Measurements from ENCODE around the gene SLC38A11. TPM values are rescaled to one million over a fixed set of nuclear protein-coding genes. Genes with fewer than 3 reads are reported as not detected.

The SLC38A11 gene
- total RNA-seq, 1 donor from 2014 or later: not detected

DNA sequence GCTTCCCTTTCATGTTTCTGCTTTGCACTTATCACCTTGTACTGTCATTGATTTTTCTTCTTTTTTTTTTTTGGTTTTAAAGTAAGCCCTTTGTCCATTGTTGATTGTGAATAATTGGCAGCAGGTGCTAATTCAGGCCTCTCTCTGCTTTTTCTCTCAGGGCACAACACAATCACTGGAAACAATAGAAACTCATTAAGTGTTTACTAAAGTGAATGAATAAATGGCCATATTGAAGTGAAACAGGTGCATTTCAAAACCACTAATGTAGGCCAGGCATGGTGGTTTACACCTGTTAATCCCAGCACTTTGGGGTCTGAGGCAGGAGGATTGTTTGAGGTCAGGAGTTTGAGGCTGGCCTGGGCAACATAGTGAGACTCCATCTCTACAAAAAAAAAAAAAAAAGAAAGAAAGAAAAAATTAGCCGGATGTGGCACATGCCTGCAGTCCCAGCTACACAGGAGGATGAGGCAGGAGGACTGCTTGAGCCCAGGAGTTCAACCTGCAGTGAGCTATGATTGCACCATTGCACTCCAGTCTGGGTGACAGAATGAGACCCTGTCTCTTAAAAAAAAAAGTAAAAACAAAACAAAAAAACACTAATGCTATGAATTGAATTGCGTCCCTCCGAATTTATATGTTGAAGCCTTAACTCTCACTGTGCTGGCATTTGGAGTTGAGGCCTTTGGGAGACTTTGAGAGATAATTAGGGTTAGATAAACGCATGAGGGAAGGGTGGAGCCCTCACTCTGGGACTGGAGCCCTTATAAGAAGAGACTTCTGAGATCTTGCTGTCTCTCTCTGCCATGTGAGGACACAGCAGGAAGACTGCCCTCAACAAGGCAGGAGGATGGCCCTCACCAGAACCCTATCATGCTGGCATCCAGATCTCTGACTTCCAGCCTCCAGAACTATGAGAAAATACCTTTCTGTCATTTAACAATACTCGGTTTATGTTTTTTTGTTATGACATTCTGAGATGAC is 19.9 kb downstream of the SLC38A11 start:
- no peaks in the 10 kb centered on the region for H3K36me3 Mint-ChIP-seq (ENCODE audit: unreplicated experiment)
- H3K4me3 Mint-ChIP-seq (ENCODE audit: unreplicated experiment): no peak overlapping the region
- H3K27me3 Mint-ChIP-seq (ENCODE audit: unreplicated experiment): no peaks in the 10 kb centered on the region
- DNase-seq (ENCODE audit: extremely low spot score, unreplicated experiment): no peak
- no peak overlapping the region for H3K27ac Mint-ChIP-seq (ENCODE audit: unreplicated experiment)
- no peaks in the 10 kb centered on the region for H3K9me3 Mint-ChIP-seq (ENCODE audit: unreplicated experiment)
- TF ChIP-seq CTCF (IDR thresholded peaks at IDR 0.05): no peak
- H3K4me1 Mint-ChIP-seq (ENCODE audit: unreplicated experiment): no peaks in the 10 kb centered on the region

- H3K4me3 Mint-ChIP-seq (ENCODE audit: unreplicated experiment): no peak overlapping the region
- H3K27ac Mint-ChIP-seq (ENCODE audit: unreplicated experiment): no peak overlapping the region
- no peaks in the 10 kb centered on the region for H3K4me1 Mint-ChIP-seq (ENCODE audit: unreplicated experiment)
- no peaks in the 10 kb centered on the region for H3K27me3 Mint-ChIP-seq (ENCODE audit: unreplicated experiment)
- H3K9me3 Mint-ChIP-seq (ENCODE audit: unreplicated experiment): peaks cover 3% of the 10 kb centered on the region
- no peak for TF ChIP-seq CTCF (IDR thresholded peaks at IDR 0.05)
- DNase-seq (ENCODE audit: extremely low spot score, unreplicated experiment): no peak
- no peaks in the 10 kb centered on the region for H3K36me3 Mint-ChIP-seq (ENCODE audit: unreplicated experiment)
These were observed 20.8 kb downstream of the SLC38A11 start for GRCh38 chr2:164934401-164935117.

GRCh38 chr2:164933671-164934189 is 21.6 kb downstream of the SLC38A11 start:
- H3K4me1 Mint-ChIP-seq (ENCODE audit: unreplicated experiment): no peaks in the 10 kb centered on the region
- no peak for TF ChIP-seq CTCF (IDR thresholded peaks at IDR 0.05)
- no peaks in the 10 kb centered on the region for H3K36me3 Mint-ChIP-seq (ENCODE audit: unreplicated experiment)
- H3K27me3 Mint-ChIP-seq (ENCODE audit: unreplicated experiment): peaks cover under 1% of the 10 kb centered on the region
- no peak overlapping the region for H3K27ac Mint-ChIP-seq (ENCODE audit: unreplicated experiment)
- no peak for DNase-seq (ENCODE audit: extremely low spot score, unreplicated experiment)
- H3K4me3 Mint-ChIP-seq (ENCODE audit: unreplicated experiment): no peak overlapping the region
- peaks cover 4% of the 10 kb centered on the region for H3K9me3 Mint-ChIP-seq (ENCODE audit: unreplicated experiment)

DNA sequence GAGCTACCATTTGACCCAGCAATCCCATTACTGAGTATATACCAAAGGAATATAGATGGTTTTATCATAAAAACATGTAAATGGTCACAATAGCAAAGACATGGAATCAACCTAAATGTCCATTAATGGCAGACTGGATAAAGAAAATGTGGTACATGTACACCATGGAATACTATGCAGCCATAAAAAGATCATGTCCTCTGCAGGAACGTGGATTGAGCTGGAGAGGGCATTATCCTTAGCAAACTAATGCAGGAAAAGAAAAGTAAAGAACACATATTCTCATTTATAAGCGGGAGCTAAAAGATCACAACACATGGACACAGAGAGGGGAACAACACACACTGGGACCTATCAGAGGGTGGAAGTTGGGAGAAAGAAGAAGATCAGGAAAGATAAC is 22.9 kb downstream of the SLC38A11 start:
- DNase-seq (ENCODE audit: extremely low spot score, unreplicated experiment): no peak
- Mint-ChIP-seq H3K36me3 (ENCODE audit: unreplicated experiment) (no peaks in the 10 kb centered on the region), H3K9me3 (ENCODE audit: unreplicated experiment) (peaks cover 4% of the 10 kb centered on the region), H3K4me3 (ENCODE audit: unreplicated experiment) (no peak overlapping the region), H3K27me3 (ENCODE audit: unreplicated experiment) (peaks cover 2% of the 10 kb centered on the region), H3K4me1 (ENCODE audit: unreplicated experiment) (no peaks in the 10 kb centered on the region), H3K27ac (ENCODE audit: unreplicated experiment) (no peak overlapping the region)
- TF ChIP-seq CTCF (IDR thresholded peaks at IDR 0.05): no peak
